ENCODE measurements around the gene SEZ6L2.
"Not testable (repeated sequence)": the region's sequence is repeated elsewhere in the genome, so short reads cannot be mapped to it uniquely, and the experiment has no call there.

SEZ6L2 gene

DNA sequence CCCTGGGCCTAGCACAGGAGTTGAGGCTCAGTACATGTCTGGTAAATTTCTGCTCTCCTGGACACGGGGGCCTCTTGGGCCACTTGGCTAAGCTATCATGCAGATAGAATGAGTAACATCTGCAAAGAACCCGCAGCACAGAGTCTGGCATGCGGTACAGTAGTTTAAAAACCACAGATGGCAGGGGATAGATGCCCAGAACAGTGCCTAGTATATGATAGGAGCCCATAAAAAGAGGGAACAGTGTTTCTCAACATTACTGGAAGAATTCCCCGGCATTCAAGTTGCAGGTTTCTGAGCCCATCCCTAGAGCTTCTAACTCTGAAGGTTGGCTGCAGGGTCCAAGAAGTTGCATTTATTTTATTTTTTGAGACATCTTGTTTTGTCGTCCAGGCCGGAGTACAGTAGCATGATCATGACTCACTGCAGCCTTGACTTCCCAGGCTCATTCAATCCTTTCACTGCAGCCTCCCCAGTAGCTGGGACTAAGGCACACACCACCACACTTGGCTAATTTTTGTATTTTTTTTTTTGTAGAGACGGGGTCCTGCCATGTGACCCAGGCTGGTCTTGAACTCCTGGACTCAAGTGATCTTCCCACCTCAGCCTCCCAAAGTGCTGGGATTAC is 42.1 kb downstream of the SEZ6L2 start:
- DNase-seq (ENCODE audit: low read depth in 2 of 2): peak in 1 of 2 experiments; percentile 29

DNA sequence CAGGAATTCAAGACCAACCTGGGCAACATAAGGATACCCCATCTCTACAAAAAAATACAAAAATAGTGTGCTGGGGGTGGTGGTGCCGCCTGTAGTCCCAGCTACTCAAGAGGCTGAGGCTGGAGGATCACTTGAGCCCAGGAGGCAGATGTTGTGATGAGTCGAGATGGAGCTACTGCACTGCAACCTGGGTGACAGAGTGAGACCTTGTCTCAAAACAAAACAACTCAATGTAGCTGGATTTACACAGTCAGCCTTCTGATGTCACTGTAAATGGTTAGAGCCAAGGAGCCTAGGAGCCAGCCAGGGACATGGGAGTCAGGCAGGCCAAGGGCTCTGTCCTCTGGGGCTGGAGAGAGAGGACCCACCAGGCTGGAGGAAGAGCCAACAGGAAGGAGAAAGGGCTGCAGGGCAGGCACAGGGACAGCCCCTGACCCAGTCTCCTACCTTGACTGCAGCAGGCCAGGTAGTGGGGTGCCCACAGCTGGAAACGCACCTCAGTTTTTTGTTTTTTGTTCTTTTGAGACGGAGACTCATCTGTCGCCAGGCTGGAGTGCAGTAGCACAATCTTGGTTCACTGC is 44.7 kb downstream of the SEZ6L2 start:
- DNase-seq (ENCODE audit: low read depth in 2 of 2): no peak

DNA sequence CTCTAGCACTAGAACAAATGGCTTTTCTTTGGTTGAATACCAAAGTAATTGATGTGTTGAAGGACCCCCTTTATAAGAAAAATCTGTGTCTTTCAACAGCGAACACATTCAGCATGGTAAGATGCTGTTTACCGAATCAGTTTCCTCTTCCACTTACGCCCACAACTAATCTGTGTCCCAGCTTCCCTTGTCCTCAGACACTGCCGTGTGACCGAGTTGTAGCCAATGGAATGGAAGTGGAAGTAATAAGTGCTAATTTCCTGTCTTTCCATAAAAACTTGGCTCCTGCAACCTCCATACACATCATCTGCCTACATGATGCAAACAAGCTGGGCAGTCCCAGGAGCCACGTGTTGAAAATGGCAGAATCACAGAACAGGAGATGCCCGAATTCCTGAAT is 46.7 kb downstream of the SEZ6L2 start:
- peak; percentile 39 to 50 for DNase-seq (ENCODE audit: low read depth in 2 of 2)

DNA sequence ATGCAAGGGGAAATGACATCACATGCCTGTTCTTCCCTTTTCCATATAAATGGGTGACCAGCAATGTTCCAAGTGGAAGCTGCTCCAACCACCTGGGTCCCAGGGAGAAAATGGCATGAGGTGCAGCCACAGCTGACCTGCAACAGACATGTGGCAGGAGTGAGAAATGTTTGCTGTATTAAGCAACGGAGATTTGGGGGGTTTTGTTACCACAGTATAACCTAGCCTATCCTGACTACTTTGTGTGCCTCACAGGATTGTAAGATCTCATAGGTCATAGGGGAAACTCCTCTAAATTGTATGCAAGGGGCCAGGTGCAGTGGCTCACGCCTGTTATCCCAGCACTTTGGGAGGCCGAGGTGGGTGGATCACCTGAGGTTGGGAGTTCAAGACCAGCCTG is 48.4 kb downstream of the SEZ6L2 start:
- DNase-seq (ENCODE audit: low read depth in 2 of 2): no peak

DNA sequence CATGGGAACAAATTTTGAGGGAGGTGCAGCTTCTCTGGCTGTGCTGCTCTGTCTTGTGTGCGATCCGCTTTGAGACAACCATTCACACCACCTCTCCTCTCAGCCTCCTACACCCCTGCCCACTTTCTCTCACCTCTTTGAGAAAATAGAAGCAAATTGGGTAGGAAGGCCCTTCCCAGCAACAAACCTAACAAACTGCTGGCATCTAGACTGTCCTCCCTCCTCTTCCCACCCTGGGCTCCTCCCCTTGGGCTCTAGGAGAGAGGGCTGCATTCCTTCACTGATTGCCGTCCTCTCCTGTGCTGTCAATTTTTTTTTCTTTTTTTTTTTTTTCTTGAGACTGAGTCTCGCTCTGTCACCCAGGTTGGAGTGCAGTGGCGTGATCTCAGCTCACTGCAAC is 49.8 kb downstream of the SEZ6L2 start:
- DNase-seq (ENCODE audit: low read depth in 2 of 2): no peak

DNA sequence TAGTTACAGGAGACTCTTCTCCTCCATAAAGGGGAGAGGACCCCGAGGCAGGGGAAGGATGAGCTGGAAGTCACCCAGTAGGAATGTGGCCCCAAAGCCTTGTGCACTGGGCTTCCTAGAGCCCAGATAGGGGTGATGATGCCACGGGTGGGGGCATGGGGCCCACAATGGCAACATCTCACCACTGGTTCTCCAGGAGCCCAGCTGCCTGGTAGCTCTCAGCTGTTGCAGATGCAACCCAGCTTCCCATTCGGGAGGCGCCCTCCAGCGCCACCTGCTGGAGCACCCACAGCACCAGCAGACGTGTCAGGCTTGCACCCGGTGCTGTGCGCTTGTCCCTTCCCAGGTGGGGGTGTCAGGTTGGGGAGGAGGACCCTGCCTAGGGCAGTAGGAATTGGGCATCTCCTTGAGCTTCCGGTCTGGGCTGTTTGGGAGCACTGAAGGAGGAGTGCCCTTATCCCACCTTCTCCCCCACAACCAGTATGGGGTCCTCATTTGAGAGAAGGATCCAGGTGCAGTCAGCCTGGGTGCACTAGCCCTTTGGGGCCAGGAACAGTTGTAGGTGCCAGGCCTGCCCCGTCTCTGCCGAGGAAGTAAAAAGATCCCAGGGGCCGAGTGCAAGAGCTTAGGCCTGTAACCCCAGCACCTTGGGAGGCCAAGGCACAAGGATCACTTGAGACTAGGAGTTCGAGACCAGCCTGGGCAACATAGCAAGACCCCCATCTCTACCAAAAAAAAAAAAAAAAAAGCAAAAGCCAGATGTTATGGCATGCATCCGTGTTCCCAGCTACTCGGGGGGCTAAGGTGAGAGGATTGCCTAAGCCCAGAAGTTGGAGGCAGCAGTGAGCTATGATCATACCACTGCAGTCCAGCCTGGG is 50.7 kb downstream of the SEZ6L2 start:
- DNase-seq (ENCODE audit: low read depth in 2 of 2): peak in 1 of 2 experiments; percentile 23

DNA sequence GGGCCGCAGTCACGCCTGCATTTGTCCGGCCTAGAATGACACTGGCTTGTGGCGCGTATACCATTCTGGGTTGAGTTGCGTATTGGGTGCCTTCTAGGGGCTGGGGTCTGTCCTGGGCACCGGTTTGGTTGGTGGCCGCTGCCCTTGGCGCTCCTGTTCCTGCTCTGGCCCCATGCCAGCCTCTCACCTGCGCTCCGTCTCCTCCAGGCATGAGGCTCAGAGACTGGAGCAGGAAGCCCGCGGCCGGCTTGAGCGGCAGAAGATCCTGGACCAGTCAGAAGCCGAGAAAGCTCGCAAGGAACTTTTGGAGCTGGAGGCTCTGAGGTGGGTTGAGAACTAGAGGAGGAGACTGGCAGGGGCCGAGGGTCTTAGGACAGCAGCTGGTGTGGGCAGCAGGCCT is 53.7 kb downstream of the SEZ6L2 start:
- no peak for DNase-seq (ENCODE audit: low read depth in 2 of 2)

DNA sequence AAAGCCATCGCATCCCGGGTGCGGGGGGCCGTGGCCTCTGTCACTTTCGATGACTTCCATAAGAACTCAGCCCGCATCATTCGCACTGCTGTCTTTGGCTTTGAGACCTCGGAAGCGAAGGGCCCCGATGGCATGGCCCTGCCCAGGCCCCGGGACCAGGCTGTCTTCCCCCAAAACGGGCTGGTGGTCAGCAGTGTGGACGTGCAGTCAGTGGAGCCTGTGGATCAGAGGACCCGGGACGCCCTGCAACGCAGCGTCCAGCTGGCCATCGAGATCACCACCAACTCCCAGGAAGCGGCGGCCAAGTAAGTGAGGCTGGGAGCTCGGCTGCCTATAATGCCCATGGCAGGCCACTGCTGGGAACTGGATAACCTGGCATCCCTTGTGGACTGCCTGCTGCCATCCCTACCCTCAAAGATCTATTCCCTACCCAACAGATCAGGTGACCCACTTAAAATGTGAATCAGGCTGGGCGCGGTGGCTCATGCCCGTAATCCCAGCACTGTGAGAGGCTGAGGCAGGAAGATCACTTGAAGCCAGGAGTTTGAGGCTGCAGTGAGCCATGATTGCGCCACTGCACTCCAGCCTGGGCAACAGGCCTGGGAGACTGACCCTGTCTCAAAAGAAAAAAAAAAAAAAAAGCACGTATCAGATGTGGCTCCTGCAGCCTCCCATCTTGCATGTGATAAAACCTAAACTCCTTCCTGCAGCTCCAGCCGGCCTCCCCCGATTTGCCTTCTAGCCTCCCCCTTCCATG is 54.6 kb downstream of the SEZ6L2 start:
- no peak for DNase-seq (ENCODE audit: low read depth in 2 of 2)

DNA sequence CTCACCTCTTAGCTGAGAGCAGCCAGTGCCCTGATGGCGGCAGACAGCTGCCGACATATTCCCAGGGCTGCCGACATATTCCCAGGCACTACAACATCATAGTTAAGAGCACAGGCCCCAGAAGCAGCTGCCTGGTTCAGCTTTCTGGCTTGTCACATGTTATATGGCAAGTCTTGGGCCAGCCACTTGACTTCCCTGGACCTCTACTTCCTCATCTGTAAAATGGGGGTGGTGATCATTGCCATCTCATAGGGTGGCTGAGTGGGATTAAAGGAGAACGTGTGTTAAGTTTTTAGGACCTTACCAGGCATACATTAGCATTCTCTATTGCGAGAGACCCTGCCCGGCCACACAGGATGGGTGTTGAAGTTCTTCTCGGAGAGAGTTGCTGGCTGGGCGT is 55.4 kb downstream of the SEZ6L2 start:
- DNase-seq (ENCODE audit: low read depth in 2 of 2): no peak

DNA sequence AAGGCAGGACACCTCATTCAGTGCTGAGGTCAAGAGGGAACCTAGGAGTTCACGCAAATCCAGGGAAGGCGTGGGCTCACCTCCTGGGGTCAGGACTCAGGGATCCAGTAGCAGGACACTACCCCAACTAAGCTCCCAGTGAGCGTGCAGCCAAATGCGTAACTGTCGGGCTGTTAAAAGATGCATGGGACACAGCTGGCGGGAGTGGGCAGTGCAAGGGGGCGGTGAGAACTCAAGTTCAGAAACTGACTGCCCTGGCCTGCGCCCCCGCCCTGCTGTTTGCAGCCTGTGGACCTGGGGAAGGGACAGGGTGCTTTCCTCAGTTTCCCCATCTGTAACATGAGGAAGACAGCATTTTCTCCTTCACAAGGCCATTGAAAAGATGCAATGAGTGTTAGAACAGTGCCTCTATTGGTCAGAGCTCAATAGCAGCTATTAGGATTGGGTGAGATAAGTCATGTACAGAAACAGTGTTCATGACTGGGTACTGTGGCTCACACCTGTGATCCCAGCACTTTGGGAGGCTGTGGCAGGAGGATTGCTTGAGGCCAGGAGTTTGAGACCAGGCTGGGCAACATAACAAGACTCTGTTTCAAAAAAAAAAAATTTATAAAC is 56.5 kb downstream of the SEZ6L2 start:
- DNase-seq (ENCODE audit: low read depth in 2 of 2): no peak

DNA sequence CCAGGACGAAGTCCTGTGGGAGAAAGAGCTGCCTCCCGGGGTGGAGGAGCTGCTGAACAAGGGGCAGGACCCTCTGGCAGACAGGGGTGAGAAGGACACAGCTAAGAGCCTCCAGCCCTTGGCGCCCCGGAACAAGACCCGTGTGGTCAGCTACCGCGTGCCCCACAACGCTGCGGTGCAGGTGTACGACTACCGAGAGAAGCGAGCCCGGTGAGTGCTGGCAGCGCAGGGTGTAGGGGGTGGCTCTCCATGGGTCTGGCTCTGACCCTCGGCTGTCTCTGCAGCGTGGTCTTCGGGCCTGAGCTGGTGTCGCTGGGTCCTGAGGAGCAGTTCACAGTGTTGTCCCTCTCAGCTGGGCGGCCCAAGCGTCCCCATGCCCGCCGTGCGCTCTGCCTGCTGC is 57.7 kb downstream of the SEZ6L2 start:
- DNase-seq (ENCODE audit: low read depth in 2 of 2): no peak

DNA sequence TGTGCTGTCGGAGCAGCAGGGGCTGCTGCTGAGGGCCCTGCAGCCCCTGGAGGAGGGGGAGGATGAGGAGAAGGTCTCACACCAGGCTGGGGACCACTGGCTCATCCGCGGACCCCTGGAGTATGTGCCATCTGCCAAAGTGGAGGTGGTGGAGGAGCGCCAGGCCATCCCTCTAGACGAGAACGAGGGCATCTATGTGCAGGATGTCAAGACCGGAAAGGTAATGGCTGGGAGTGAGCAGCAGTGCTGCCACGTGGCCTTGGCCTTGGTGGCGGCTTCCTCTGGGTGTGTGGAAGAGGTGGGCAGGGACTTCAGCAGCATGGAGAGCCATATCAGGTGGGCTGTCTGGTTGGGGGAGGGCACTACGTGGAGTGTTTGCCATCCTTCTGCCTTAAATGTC is 59.1 kb downstream of the SEZ6L2 start:
- DNase-seq (ENCODE audit: low read depth in 2 of 2): no peak

DNA sequence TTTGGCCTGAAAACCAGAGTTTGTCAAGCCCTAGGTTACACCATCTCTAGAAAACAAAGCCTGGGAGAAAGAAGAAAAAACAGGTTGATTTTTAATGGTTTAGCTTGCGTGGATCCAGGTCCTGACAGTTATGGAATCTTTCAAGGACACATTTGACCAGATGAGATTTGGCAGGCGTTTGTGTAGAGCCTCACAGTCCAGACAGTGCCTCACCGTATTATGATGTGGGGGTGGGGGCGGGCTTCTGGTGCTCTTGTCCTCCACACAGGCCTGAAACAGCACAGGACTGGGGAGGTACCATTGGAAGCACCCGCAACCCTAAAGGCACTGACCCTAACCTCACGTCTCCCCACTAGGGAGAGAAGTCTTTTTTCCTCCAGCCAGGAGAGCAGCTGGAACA is 59.5 kb downstream of the SEZ6L2 start:
- no peak for DNase-seq (ENCODE audit: low read depth in 2 of 2)

DNA sequence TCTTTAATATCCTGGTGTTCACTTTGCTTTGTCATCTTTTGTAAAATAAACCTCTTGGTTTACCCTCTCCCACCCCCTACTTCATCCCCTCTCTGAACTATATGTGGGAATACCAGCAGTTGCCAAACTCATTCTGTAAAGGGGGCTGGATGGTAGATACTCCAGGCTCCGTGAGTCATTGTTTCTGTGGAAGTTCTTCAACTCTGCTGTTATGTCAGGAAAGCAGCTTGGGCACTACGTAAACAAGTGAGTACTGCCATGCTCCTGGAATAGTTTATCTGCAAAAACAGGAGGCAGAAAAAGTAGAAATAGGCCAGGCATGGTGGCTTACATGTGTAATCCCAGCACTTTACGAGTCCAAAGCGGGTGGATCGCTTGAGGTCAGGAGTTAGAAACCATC is 61.5 kb downstream of the SEZ6L2 start:
- DNase-seq (ENCODE audit: low read depth in 2 of 2): no peak

DNA sequence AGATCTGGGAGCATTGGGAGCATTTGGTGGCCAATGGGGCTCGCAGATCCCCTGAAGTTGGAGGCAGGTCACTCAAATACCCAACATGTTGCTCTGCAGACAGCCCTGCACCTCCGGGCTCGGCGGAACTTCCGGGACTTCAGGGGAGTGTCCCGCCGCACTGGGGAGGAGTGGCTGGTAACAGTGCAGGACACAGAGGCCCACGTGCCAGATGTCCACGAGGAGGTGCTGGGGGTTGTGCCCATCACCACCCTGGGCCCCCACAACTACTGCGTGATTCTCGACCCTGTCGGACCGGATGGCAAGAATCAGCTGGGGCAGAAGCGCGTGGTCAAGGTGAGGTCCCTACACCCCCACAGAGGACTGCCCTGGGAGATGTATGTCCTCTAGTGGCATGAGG is 62.7 kb downstream of the SEZ6L2 start:
- no peak for DNase-seq (ENCODE audit: low read depth in 2 of 2)

DNA sequence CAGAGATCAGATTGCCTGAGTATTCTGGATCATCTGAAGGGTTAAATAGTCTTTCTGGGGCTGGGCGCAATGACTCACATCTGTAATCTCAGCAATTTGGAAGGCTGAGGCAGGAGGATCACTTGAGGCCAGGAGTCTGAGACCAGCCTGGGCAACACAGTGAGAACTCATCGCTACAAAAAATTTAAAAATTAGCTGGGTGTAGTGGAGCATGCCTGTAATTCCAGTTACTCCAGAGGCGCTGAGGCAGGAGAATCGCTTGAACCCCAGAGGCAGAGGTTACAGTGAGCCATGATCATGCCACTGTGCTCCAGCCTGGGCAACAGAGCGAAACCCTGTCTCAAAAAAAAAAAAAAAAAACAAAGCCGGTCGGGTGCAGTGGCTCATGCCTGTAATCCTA is 63.4 kb downstream of the SEZ6L2 start:
- DNase-seq (ENCODE audit: low read depth in 2 of 2): no peak

DNA sequence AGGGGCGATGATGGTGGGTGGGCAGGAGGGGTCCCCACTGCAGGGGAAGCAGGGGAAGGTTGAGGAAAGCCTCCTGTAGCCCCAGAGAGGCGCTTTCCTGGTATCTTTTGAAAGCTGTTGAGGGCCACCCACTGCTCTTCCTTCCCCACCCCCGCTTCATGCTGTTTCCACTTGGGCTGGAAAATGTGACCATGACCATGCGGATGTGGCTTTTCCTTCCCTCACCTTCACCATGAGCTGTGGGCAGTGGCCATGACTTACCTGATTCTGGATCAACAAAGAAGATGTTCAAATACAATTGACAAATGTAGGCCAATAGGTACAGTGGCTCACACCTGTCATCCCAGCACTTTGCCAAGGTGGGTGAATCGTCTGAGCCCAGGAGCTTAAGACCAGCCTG is 65.3 kb downstream of the SEZ6L2 start:
- DNase-seq (ENCODE audit: low read depth in 2 of 2): no peak

DNA sequence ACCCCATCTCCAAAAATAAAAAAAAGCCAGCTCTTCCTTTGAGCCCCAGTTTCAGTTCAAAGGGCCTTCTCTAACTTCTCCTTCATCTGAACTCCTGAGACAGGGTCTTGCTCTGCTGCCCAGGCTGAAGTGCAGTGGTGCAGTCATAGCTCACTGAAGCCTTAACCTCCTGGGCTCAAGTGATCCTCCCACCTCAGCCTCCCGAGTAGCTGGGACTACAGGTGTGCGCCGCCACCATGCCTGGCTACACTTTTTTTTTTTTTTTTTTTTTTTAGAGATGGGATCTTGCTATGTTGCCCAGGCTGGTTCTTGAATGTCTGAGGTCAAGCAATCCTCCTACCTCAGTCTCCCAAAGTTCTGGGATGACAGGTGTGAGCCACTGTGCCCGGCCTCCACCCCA is 66.1 kb downstream of the SEZ6L2 start:
- not testable (repeated sequence) for DNase-seq (ENCODE audit: low read depth in 2 of 2)

DNA sequence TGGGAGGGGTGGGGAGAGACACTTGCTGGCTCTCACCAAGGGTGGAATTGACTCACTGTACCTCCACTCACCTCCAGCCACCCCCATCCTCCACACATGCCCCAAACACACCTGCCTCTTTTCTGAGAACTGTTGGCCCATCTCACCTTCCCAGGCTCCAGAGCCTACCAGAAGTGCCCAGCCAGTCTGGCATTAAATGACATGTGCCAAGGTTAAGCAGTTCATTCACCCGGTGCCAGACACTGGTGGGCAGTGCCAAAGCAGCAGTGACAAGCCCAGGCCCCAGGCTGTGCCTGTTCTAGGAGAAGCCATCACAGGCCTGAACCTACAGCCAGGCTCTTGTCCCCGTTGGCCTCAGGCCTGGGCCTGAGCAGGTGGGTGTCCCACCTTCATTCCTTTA is 67.9 kb downstream of the SEZ6L2 start:
- DNase-seq (ENCODE audit: low read depth in 2 of 2): no peak

DNA sequence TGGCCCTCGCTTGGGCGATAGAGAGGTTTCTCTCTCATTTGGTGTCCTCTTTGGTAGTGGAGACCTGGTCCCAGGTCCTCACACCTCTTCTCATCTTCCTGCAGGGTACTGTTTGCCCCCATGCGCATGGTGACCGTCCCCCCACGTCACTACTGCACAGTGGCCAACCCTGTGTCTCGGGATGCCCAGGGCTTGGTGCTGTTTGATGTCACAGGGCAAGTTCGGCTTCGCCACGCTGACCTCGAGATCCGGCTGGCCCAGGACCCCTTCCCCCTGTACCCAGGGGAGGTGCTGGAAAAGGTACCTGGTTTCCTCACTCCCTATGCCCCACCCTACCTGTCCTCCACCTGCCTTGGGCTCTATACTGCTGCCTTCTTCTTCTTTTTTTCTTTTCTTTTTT is 68.6 kb downstream of the SEZ6L2 start:
- no peak for DNase-seq (ENCODE audit: low read depth in 2 of 2)

DNA sequence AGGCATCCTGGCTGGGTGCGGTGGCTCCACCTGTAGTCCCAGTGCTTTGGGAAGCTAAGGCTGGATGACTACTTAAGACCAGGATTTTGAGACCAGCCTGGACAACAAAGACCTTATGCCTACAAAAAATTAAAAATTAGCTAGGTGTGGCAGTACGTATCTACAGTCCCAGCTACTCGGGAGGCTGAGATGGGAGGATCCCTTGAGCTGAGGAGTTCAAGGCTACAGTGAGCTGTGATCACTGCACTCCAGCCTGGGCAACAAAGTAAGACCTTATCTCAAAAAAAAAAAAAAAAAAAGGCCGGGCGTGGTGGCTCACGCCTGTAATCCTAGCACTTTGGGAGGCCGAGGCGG is 73.0 kb downstream of the SEZ6L2 start:
- DNase-seq (ENCODE audit: low read depth in 2 of 2): no peak

All from fibroblast of skin of left quadriceps (primary cell).